PFSK-1 (cell line): ENCODE results near the gene PIK3CB.

ENCODE experiments used
- FOXP2 ChIP-seq: optimal IDR thresholded peaks from 2 replicates; pipeline ENCODE3; 2011; ENCODE audit warnings: borderline replicate concordance, control low read depth, inconsistent platforms; ENCODE audit not compliant: insufficient read depth; ENCODE audit errors: extremely low read length, extremely low read depth
- POLR2AphosphoS5 ChIP-seq: IDR thresholded peaks from 2 replicates; pipeline ENCODE4 v1.6.1; 2012; ENCODE audit warnings: low read depth, mild to moderate bottlenecking, control low read depth, low read length, moderate library complexity
- SIN3A ChIP-seq: IDR thresholded peaks from 2 replicates; pipeline ENCODE4 v1.6.1; 2012; ENCODE audit warnings: mild to moderate bottlenecking, low read length, moderate library complexity, borderline replicate concordance; ENCODE audit not compliant: insufficient read depth
- TAF1 ChIP-seq: IDR thresholded peaks from 2 replicates; pipeline ENCODE4 v1.6.1; 2012; ENCODE audit warnings: low read length, control low read depth, borderline replicate concordance; ENCODE audit not compliant: insufficient read depth
- TF ChIP-seq, protein P1 (sequence below), 2 experiments: IDR thresholded peaks; 2 replicates each; pipeline versions ENCODE4 v1.6.1 to v1.8.0; 2011 to 2012; ENCODE audit warnings: low read depth in 2 of 2, low read length in 2 of 2, control low read depth in 1 of 2, inconsistent platforms in 1 of 2, mild to moderate bottlenecking in 1 of 2, moderate library complexity in 1 of 2; ENCODE audit not compliant: insufficient read depth in 1 of 2

Gene PIK3CB

DNA sequence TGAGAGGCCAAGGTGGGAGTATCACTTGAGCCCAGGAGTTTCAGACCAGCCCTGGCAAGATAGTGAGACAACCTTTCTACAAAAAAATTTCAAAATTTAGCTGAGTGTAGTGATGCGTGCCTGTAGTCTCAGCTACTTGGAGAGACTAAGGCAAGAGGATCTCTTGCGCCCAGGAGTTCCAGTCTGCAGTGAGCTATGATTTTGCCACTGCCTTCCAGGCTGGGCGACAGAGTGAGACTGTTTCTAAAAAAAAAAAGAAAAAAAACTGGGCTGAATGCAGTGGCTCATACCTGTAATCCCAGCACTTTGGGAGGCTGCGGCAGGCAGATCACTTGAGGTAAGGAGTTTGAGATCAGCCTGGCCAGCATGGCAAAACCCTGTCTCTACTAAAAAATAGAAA, 14.0 kb upstream of the PIK3CB start:
- no peak for TF ChIP-seq FOXP2
- TF ChIP-seq POLR2AphosphoS5, result no peak
- TF ChIP-seq, protein P1, sequence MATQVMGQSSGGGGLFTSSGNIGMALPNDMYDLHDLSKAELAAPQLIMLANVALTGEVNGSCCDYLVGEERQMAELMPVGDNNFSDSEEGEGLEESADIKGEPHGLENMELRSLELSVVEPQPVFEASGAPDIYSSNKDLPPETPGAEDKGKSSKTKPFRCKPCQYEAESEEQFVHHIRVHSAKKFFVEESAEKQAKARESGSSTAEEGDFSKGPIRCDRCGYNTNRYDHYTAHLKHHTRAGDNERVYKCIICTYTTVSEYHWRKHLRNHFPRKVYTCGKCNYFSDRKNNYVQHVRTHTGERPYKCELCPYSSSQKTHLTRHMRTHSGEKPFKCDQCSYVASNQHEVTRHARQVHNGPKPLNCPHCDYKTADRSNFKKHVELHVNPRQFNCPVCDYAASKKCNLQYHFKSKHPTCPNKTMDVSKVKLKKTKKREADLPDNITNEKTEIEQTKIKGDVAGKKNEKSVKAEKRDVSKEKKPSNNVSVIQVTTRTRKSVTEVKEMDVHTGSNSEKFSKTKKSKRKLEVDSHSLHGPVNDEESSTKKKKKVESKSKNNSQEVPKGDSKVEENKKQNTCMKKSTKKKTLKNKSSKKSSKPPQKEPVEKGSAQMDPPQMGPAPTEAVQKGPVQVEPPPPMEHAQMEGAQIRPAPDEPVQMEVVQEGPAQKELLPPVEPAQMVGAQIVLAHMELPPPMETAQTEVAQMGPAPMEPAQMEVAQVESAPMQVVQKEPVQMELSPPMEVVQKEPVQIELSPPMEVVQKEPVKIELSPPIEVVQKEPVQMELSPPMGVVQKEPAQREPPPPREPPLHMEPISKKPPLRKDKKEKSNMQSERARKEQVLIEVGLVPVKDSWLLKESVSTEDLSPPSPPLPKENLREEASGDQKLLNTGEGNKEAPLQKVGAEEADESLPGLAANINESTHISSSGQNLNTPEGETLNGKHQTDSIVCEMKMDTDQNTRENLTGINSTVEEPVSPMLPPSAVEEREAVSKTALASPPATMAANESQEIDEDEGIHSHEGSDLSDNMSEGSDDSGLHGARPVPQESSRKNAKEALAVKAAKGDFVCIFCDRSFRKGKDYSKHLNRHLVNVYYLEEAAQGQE (IDR thresholded peaks at IDR 0.05; ENCODE audit: insufficient read depth in 1 of 2, low read depth in 2 of 2, low read length in 2 of 2), result no peak
- TF ChIP-seq SIN3A, result no peak
- TF ChIP-seq TAF1, result no peak

DNA sequence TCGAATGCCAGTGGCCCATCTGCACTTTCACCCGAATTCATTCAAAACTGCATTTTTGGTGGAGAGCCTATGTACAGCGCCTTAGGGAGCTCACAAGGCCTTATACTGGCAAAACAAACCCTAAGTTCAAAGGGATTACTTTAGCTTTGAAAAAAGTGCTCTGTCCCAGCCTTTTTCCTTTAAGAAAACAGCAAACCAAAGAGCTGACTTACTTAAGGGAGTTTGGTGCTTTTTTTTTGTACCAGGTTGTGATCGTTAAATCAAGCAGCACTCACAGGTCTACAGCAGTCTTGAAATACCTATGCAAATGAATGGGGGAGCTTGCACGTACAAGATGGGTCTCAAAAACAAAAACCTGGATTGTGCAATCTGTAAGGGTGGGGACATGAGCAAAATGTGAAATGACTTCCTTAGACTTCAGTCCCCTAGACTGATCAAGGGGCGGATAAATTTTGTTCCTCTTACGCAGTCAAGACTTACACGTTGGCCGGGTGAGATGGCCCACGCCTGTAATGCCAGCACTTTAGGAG, 11.6 kb upstream of the PIK3CB start:
- TF ChIP-seq, protein P1 (IDR thresholded peaks at IDR 0.05; ENCODE audit: insufficient read depth in 1 of 2, low read depth in 2 of 2, low read length in 2 of 2), result no peak
- TF ChIP-seq FOXP2 (no peak), POLR2AphosphoS5 (no peak), SIN3A (no peak), TAF1 (no peak)

DNA sequence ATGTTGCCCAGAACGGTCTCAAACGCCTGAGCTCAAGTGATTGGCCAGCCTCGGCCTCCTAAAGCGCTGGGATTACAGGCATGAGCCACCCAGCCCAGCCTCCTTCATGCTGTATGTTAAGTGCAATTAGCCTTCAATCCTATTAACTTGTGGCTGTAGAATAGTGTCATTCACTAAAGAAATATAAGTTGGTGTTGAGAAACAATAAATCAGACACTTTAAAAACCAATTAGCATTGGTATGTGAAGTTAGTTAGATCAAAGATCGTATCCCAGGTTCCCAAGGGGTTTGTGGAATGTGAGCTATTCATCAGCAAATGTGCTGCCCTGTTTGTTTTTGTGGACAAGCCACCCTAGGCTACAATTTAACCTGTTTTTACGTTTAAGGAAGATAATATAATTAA, 11.0 kb upstream of the PIK3CB start:
- TF ChIP-seq POLR2AphosphoS5 (no peak), SIN3A (no peak), TAF1 (no peak), FOXP2 (no peak)
- TF ChIP-seq, protein P1 (IDR thresholded peaks at IDR 0.05; ENCODE audit: insufficient read depth in 1 of 2, low read depth in 2 of 2, low read length in 2 of 2), result no peak

DNA sequence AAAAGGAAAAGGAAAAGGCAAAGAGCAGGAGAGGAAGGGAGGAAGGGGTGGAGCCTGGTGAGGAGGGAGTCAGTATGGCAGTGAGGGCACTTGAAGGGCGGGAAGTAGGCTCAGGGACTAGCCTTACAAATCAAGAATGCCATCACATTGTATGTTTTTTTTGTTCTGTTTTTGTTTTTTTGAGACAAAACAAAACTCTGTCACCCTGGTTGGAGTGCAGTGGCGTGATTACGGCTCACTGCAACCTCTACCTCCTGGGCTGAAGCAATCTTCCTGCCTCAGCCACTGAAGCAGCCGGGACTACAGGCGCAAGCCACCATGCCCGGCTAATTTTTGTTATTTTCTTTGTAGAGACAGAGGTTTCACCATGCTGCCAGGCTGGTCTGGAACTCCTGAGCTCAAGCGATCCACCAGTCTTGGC, 10.5 kb upstream of the PIK3CB start:
- no peak for TF ChIP-seq SIN3A
- no peak for TF ChIP-seq POLR2AphosphoS5
- no peak for TF ChIP-seq FOXP2
- TF ChIP-seq, protein P1 (IDR thresholded peaks at IDR 0.05; ENCODE audit: insufficient read depth in 1 of 2, low read depth in 2 of 2, low read length in 2 of 2), result no peak
- no peak for TF ChIP-seq TAF1
